Loucy (cell line): ENCODE data around the gene CERS6.

Source experiments
- EZH2phosphoT487 ChIP-seq: fragments of 200-600 bp; IDR thresholded peaks from 2 replicates; pipeline ENCODE4 v1.6.1; 2018; ENCODE audit warnings: antibody characterized with exemption, mild to moderate bottlenecking, moderate library complexity, borderline replicate concordance
- TF ChIP-seq, protein P1 (sequence below): fragments of 200-600 bp; sonication (generic); conservative IDR thresholded peaks from 2 replicates; pipeline ENCODE4 v1.5.1; 2014; ENCODE audit warnings: mild to moderate bottlenecking, antibody characterized with exemption, low read length

DNA sequence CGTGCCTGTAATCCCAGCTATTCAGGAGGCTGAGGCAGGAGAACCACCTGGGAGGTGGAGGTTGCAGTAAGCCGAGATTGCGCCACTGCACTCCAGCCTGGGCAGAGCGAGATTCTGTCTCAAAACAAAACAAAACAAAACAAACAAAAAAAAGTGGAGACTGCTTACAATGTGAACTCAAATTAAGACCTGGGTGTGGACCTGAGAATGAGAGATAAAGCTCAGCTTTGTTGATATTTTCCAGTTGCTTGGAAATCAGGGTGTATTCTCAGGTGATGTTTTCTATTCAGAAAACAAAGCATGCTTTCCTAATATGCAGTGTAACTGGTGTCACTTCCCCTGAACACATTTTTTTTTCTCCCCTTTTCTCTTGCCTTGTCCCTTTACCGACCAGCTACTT, 5.3 kb upstream of the CERS6 start:
- TF ChIP-seq, protein P1, sequence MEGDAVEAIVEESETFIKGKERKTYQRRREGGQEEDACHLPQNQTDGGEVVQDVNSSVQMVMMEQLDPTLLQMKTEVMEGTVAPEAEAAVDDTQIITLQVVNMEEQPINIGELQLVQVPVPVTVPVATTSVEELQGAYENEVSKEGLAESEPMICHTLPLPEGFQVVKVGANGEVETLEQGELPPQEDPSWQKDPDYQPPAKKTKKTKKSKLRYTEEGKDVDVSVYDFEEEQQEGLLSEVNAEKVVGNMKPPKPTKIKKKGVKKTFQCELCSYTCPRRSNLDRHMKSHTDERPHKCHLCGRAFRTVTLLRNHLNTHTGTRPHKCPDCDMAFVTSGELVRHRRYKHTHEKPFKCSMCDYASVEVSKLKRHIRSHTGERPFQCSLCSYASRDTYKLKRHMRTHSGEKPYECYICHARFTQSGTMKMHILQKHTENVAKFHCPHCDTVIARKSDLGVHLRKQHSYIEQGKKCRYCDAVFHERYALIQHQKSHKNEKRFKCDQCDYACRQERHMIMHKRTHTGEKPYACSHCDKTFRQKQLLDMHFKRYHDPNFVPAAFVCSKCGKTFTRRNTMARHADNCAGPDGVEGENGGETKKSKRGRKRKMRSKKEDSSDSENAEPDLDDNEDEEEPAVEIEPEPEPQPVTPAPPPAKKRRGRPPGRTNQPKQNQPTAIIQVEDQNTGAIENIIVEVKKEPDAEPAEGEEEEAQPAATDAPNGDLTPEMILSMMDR, result no peak
- no peak for TF ChIP-seq EZH2phosphoT487
